Measurements from ENCODE around the gene SYNE2. TPM values are rescaled to one million over a fixed set of nuclear protein-coding genes. Genes with fewer than 3 reads are reported as not detected.

The SYNE2 gene
- total and polyA plus RNA-seq, 10 of the 15 experiments (the other 5 are each of a cell fraction or from before 2014, with no cell fraction given), result 2.1 to 52.7 (median 38.1) TPM

DNA sequence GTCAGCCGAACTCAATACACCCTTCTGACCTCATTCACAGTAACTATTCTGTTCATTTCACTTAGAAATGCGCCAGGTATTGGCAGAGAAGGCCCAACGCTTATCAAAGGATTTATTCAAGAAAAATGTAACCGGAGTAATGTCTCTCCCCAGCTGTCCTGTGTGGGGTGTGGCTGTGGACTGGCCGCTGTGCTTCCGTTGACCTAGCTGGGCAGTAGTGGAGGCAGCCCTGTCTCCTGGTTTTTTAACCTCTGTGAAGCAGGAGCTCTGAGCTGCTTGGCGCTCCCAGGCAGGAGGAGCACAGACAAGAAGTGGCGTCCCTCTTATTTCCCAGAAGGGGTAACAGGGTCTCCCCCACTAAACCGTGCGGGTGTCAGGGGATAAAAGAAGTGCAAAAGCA, 356.2 kb downstream of the SYNE2 start:
- no peak overlapping the region for H3K9ac ChIP-seq (ENCODE audit: control insufficient read depth, insufficient read depth, low read length)
- ChIA-PET RAD21 (ENCODE audit: unreplicated experiment) (interaction anchor here (0.9 to 2.1 kb wide), 5 partner anchors 10 to 92 kb away, joined by 3 to 11 read pairs (median 3); no protein-coding TSS in a partner anchor), SMC1A (ENCODE audit: uncharacterized antibody, unreplicated experiment) (interaction anchor here (0.9 to 2.0 kb wide), 4 partner anchors 10 to 192 kb away, joined by 3 to 9 read pairs (median 4); no protein-coding TSS in a partner anchor), CTCF (interaction anchor here (0.9 to 2.1 kb wide), 4 partner anchors 15 to 87 kb away, joined by 3 to 7 read pairs (median 4); no protein-coding TSS in a partner anchor), POLR2A (interaction anchor here (0.6 kb wide), 1 partner anchor 12 kb away, joined by 3 read pairs; no protein-coding TSS in a partner anchor)
- 97% methylated on average over 10 of the region's 10 CpGs for WGBS (ENCODE audit: insufficient coverage, insufficient replicate concordance, low lambda C conversion rate, missing lambda C conversion rate)
- intact Hi-C loops (cut with micrococcal nuclease; ENCODE audit: unreplicated experiment), result no loop called here
- DNase-seq (ENCODE audit: low read depth, low spot score) (no peak), ATAC-seq (no peak), FAIRE-seq (no peak)
- no peak for TF ChIP-seq RAD21 (IDR thresholded peaks at IDR 0.05; ENCODE audit: insufficient read depth, low read depth, low read length)
- no peak for TF ChIP-seq BACH1 (IDR thresholded peaks at IDR 0.05; ENCODE audit: borderline replicate concordance)
- no peak for TF ChIP-seq IKZF2 (IDR thresholded peaks at IDR 0.05)
- no peak for TF ChIP-seq YY1 (IDR thresholded peaks at IDR 0.05; ENCODE audit: low read depth, low read length)
- TF ChIP-seq LARP7 (IDR thresholded peaks at IDR 0.05), result no peak
- no peak for TF ChIP-seq ESRRA (IDR thresholded peaks at IDR 0.05; ENCODE audit: low read length)
- TF ChIP-seq SREBF2 (IDR thresholded peaks at IDR 0.05; ENCODE audit: low read length), result no peak
- TF ChIP-seq, protein P1, sequence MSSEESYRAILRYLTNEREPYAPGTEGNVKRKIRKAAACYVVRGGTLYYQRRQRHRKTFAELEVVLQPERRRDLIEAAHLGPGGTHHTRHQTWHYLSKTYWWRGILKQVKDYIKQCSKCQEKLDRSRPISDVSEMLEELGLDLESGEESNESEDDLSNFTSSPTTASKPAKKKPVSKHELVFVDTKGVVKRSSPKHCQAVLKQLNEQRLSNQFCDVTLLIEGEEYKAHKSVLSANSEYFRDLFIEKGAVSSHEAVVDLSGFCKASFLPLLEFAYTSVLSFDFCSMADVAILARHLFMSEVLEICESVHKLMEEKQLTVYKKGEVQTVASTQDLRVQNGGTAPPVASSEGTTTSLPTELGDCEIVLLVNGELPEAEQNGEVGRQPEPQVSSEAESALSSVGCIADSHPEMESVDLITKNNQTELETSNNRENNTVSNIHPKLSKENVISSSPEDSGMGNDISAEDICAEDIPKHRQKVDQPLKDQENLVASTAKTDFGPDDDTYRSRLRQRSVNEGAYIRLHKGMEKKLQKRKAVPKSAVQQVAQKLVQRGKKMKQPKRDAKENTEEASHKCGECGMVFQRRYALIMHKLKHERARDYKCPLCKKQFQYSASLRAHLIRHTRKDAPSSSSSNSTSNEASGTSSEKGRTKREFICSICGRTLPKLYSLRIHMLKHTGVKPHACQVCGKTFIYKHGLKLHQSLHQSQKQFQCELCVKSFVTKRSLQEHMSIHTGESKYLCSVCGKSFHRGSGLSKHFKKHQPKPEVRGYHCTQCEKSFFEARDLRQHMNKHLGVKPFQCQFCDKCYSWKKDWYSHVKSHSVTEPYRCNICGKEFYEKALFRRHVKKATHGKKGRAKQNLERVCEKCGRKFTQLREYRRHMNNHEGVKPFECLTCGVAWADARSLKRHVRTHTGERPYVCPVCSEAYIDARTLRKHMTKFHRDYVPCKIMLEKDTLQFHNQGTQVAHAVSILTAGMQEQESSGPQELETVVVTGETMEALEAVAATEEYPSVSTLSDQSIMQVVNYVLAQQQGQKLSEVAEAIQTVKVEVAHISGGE (CRISPR knock-in tag; IDR thresholded peaks at IDR 0.05), result no peak
- no peak for TF ChIP-seq GABPA (IDR thresholded peaks at IDR 0.05; ENCODE audit: low read depth)
- no peak for TF ChIP-seq ZZZ3 (IDR thresholded peaks at IDR 0.05; ENCODE audit: control insufficient read depth, insufficient read length, low read depth)
- TF ChIP-seq BCL3 (IDR thresholded peaks at IDR 0.05; ENCODE audit: borderline replicate concordance, insufficient read depth, low read depth, low read length, poor library complexity, severe bottlenecking), result no peak
- no peak for TF ChIP-seq SUZ12 (IDR thresholded peaks at IDR 0.05; ENCODE audit: unreplicated experiment)
- H3K79me2 ChIP-seq (ENCODE audit: control insufficient read depth, insufficient read depth, low read length), result no peaks in the 10 kb centered on the region
- in situ Hi-C loops (cut with MboI), result no loop called here
- no peaks in the 10 kb centered on the region for H4K20me1 ChIP-seq (ENCODE audit: control insufficient read depth, insufficient read depth)
- peaks cover 6 to 16% of the 10 kb centered on the region in 2 experiments for H3K36me3 ChIP-seq (ENCODE audit: control insufficient read depth in 2 of 2, insufficient read depth in 2 of 2, low read length in 1 of 2)
- H2AFZ ChIP-seq (ENCODE audit: control insufficient read depth, low read depth, low read length), result no peak overlapping the region
- H3K4me1 ChIP-seq (ENCODE audit: control insufficient read depth, insufficient read depth, low read length), result peaks cover 5% of the 10 kb centered on the region; the same call in 1 of the 2 replicates
- no peaks in the 10 kb centered on the region for H3K27me3 ChIP-seq (replicated peaks in 1 of 2; ENCODE audit: control insufficient read depth in 2 of 2, insufficient read depth in 2 of 2, low read length in 1 of 2)
- H3K4me2 ChIP-seq (ENCODE audit: control insufficient read depth, insufficient read depth), result no peak overlapping the region
- H3K27ac ChIP-seq (ENCODE audit: control insufficient read depth, insufficient read depth), result no peak overlapping the region; the same call in 1 of the 2 replicates
- H3K4me3 ChIP-seq, result no peak overlapping the region
- BruUV-seq (replicated peaks), result no TSS peak
- H3K9me3 ChIP-seq (replicated peaks; ENCODE audit: control insufficient read depth, insufficient read depth, low read length), result no peaks in the 10 kb centered on the region
